ENCODE results near the gene TMEM25. TPM values are rescaled to one million over a fixed set of nuclear protein-coding genes. Genes with fewer than 3 reads are reported as not detected.
"Not testable (repeated sequence)": the region's sequence is repeated elsewhere in the genome, so short reads cannot be mapped to it uniquely, and the experiment has no call there.

TMEM25 gene
- total and polyA plus RNA-seq, 4 donors: 8.8 to 32.0 (median 17.2) TPM

DNA sequence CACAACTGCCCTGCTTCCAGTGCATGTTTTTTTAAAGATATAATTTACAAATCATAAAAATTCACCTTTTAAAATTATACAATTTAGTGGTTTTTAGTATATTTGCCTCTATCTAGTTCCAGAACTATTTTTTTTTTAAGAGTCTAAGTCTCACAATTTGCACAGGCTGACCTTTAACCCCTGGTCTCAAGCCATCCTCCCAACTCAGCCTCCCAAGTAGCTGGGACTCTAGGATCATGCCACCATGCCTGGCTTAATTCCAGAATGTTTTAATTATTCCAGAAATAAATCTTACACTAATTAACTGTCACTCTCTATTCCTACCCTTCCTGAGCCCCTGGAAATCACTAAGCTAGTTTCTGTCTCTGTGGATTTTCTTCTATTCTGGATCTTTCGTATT lies 39.8 kb downstream of the TMEM25 start:
- Histone ChIP-seq H3K36me3 (ENCODE audit: control insufficient read depth in 4 of 4, insufficient read depth in 4 of 4, low read length in 4 of 4) (peaks cover 0 to 9% (median 0%) of the 10 kb centered on the region in 4 donors), H3K9ac (ENCODE audit: insufficient read depth in 1 of 2, low read length in 2 of 2) (no peak overlapping the region), H3K9me3 (ENCODE audit: control insufficient read depth in 4 of 4, insufficient read depth in 3 of 4, low read length in 3 of 4) (no peaks in the 10 kb centered on the region), H3K4me3 (no peak overlapping the region), H3K27me3 (ENCODE audit: control insufficient read depth in 3 of 3, insufficient read depth in 3 of 3, low read length in 2 of 3) (no peaks in the 10 kb centered on the region), H3K27ac (ENCODE audit: low read depth in 1 of 2, low read length in 1 of 2) (no peak overlapping the region), H3K4me1 (ENCODE audit: control insufficient read depth in 5 of 5, insufficient read depth in 5 of 5, low read length in 5 of 5) (peaks cover 2 to 25% (median 8%) of the 10 kb centered on the region in 5 donors)
- DNase-seq (no peak), ATAC-seq (ENCODE audit: insufficient read depth, low FRiP score) (no peak)
- 99 to 100% methylated on average over 1 of the region's 1 CpG for WGBS, 2 donors
- TF ChIP-seq, protein P1, sequence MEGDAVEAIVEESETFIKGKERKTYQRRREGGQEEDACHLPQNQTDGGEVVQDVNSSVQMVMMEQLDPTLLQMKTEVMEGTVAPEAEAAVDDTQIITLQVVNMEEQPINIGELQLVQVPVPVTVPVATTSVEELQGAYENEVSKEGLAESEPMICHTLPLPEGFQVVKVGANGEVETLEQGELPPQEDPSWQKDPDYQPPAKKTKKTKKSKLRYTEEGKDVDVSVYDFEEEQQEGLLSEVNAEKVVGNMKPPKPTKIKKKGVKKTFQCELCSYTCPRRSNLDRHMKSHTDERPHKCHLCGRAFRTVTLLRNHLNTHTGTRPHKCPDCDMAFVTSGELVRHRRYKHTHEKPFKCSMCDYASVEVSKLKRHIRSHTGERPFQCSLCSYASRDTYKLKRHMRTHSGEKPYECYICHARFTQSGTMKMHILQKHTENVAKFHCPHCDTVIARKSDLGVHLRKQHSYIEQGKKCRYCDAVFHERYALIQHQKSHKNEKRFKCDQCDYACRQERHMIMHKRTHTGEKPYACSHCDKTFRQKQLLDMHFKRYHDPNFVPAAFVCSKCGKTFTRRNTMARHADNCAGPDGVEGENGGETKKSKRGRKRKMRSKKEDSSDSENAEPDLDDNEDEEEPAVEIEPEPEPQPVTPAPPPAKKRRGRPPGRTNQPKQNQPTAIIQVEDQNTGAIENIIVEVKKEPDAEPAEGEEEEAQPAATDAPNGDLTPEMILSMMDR (IDR thresholded peaks at IDR 0.05; ENCODE audit: control extremely low read depth, extremely low read depth): no peak

DNA sequence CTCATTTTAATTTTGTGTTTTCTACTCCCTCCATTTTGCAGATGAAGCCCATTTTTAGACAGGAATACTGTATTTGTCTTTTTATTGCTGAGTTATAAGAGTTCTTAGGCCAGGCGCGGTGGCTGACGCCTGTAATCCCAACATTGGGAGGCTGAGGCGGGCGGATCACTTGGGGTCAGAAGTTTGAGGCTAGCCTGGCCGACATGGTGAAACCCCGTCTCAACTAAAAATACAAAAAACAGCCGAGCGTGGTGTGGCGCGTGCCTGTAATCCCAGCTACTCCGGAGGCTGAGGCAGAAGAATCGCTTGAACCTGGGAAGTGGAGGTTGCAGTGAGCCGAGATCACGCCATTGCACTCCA lies 40.7 kb downstream of the TMEM25 start:
- H3K4me3 ChIP-seq: peak overlapping the region; percentile 35
- not testable (repeated sequence) for H3K36me3 ChIP-seq (ENCODE audit: control insufficient read depth in 4 of 4, insufficient read depth in 4 of 4, low read length in 4 of 4); ATAC-seq (ENCODE audit: insufficient read depth, low FRiP score); H3K9me3 ChIP-seq (ENCODE audit: control insufficient read depth in 4 of 4, insufficient read depth in 3 of 4, low read length in 3 of 4); H3K27me3 ChIP-seq (ENCODE audit: control insufficient read depth in 3 of 3, insufficient read depth in 3 of 3, low read length in 2 of 3)
- peak overlapping the region; percentile 93 to 100 for H3K27ac ChIP-seq (ENCODE audit: low read depth in 1 of 2, low read length in 1 of 2)
- H3K4me1 ChIP-seq (ENCODE audit: control insufficient read depth in 5 of 5, insufficient read depth in 5 of 5, low read length in 5 of 5): peaks cover 2 to 29% (median 8%) of the 10 kb centered on the region in 5 donors
- WGBS, 2 donors: 6 to 7% methylated on average over 15 of the region's 15 CpGs
- peak overlapping the region in 1 of 2 donors; percentile 85 for H3K9ac ChIP-seq (ENCODE audit: insufficient read depth in 1 of 2, low read length in 2 of 2)
- DNase-seq: peak in 2 of 3 donors; percentile 23 to 25

DNA sequence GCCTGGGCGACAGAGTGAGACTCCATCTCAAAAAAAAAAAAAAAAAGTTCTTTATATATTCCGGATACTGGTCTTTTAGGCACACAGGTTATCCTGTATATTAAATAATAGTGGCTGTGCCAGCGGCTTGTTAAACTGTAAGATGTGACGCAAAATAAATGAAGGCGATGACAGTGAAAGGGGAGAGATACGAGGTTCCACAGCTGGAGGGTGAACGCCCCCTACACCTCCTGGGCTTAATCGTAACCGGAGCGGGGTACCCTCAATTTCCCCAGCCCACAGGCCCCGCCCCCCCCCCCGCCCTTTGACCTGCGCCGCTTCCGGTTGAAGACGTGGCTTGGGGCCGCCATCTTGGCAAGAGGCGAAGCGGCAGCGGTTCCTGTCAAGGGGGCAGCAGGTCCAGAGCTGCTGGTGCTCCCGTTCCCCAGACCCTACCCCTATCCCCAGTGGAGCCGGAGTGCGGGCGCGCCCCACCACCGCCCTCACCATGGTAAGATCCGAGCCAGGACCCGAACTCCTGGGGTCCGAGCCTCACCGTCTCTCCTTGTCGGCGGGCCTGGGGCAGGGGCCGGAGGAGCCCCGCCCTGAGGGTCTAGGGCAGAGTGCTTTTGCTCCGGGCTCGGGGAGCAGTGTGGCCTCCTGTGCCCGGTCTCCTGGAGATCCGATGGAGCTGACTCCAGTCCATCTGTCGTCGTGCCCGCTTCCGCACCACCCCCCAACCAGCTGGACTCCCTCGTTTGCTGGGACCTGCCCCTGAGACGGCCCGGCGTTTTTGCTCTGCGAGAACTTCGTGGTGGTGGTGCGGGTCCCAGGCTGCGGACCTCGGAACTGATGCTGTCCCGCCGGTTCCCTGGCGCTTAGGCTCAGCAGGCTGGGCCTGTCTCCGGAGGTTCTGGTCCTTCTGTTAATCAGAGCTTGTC lies 41.3 kb downstream of the TMEM25 start, which contains the start of gene ARCN1:
Gene ARCN1 (plus strand): TSS at position 349 of the 920 bp plus-strand sequence. CDS start 139 bp downstream, at position 488.
- TF ChIP-seq, protein P1 (IDR thresholded peaks at IDR 0.05; ENCODE audit: control extremely low read depth, extremely low read depth): no peak
- Histone ChIP-seq H3K27ac (ENCODE audit: low read depth in 1 of 2, low read length in 1 of 2) (peak within 1 kb of the TSS; percentile 93 to 100), H3K9me3 (ENCODE audit: control insufficient read depth in 4 of 4, insufficient read depth in 3 of 4, low read length in 3 of 4) (no peaks in the 10 kb centered on the region), H3K9ac (ENCODE audit: insufficient read depth in 1 of 2, low read length in 2 of 2) (peak within 1 kb of the TSS; percentile 85 to 90), H3K4me1 (ENCODE audit: control insufficient read depth in 5 of 5, insufficient read depth in 5 of 5, low read length in 5 of 5) (peaks cover 2 to 29% (median 8%) of the 10 kb centered on the region in 5 donors), H3K4me3 (peak within 1 kb of the TSS; percentile 100), H3K36me3 (ENCODE audit: control insufficient read depth in 4 of 4, insufficient read depth in 4 of 4, low read length in 4 of 4) (peaks cover 0 to 9% (median 1%) of the 10 kb centered on the region in 4 donors), H3K27me3 (ENCODE audit: control insufficient read depth in 3 of 3, insufficient read depth in 3 of 3, low read length in 2 of 3) (no peaks in the 10 kb centered on the region)
- peak; percentile 91 to 94 (median 91) for DNase-seq
- WGBS, 2 donors: 0 to 1% methylated on average over 48 to 54 of the region's 55 CpGs
- peak; percentile 88 for ATAC-seq (ENCODE audit: insufficient read depth, low FRiP score)

DNA sequence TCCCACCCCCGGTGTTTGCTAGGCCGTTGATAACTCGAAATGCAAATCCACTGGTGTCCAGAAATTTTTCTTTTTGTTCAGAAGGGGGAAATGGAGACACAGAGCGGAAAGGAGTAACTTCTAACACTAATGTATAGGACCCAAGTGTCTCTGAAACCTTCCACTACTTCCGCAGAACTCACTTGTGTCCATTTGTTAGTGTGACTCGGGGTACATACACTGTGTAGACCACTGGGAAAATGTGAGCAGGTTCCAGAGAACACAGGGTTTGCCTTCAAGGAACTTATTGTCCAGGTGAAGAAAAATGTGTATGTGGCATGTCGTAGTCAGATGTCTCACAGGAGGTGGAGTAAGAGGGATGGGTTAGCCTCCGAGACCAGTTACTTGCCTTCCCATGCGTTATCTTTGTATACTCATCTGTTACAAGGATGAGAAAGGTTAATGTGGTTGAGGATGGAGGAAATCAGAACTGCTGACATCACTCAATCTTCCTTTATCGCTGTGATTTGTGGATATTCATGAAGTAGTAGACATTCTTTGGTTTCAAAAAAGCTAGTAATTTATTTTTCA lies 42.1 kb downstream of the TMEM25 start:
- H3K27ac ChIP-seq (ENCODE audit: low read depth in 1 of 2, low read length in 1 of 2): peak overlapping the region; percentile 93 to 100
- peaks cover 0 to 9% (median 3%) of the 10 kb centered on the region in 4 donors for H3K36me3 ChIP-seq (ENCODE audit: control insufficient read depth in 4 of 4, insufficient read depth in 4 of 4, low read length in 4 of 4)
- 3 to 5% methylated on average over 10 of the region's 10 CpGs for WGBS, 2 donors
- ATAC-seq (ENCODE audit: insufficient read depth, low FRiP score) (no peak), DNase-seq (peak in 2 of 3 donors; percentile 51 to 57)
- peak overlapping the region; percentile 85 to 90 for H3K9ac ChIP-seq (ENCODE audit: insufficient read depth in 1 of 2, low read length in 2 of 2)
- H3K4me3 ChIP-seq: peak overlapping the region; percentile 100
- no peaks in the 10 kb centered on the region for H3K27me3 ChIP-seq (ENCODE audit: control insufficient read depth in 3 of 3, insufficient read depth in 3 of 3, low read length in 2 of 3)
- no peaks in the 10 kb centered on the region for H3K9me3 ChIP-seq (ENCODE audit: control insufficient read depth in 4 of 4, insufficient read depth in 3 of 4, low read length in 3 of 4)
- peaks cover 4 to 29% (median 8%) of the 10 kb centered on the region in 5 donors for H3K4me1 ChIP-seq (ENCODE audit: control insufficient read depth in 5 of 5, insufficient read depth in 5 of 5, low read length in 5 of 5)
- TF ChIP-seq, protein P1 (IDR thresholded peaks at IDR 0.05; ENCODE audit: control extremely low read depth, extremely low read depth): no peak

All from lung (tissue), 12 donors.